ENCODE data around the gene UBE2D2. TPM values are rescaled to one million over a fixed set of nuclear protein-coding genes. Genes with fewer than 3 reads are reported as not detected.
A peak's percentile ranks its signal among the peaks of the same experiment; 100 is the strongest.

Gene UBE2D2
- total and polyA plus RNA-seq, 9 donors = 66.8 to 230 (median 117) TPM

- Histone ChIP-seq H3K9me3 (no peaks in the 10 kb centered on the region), H3K27ac (peak overlapping the region; percentile 66 to 77), H3K4me1 (ENCODE audit: insufficient read depth) (peaks cover 18% of the 10 kb centered on the region), H3K27me3 (no peaks in the 10 kb centered on the region), H3K4me3 (peak overlapping the region; percentile 44), H3K36me3 (no peaks in the 10 kb centered on the region)
- TF ChIP-seq EP300 (IDR thresholded peaks at IDR 0.05) (no peak), CTCF (IDR thresholded peaks at IDR 0.05) (no peak), POLR2A (IDR thresholded peaks at IDR 0.05) (no peak)
- intact Hi-C loops (cut with DNase I) = no loop called here
- DNase-seq = no peak
- 46 to 49% (median 46%) methylated on average over 5 of the region's 5 CpGs for WGBS, 3 donors
Observed at GRCh38 chr5:139667730-139668063, 106.6 kb downstream of the UBE2D2 start.

GRCh38 chr5:139668064-139668880 lies 107.1 kb downstream of the UBE2D2 start:
- Histone ChIP-seq H3K4me1 (ENCODE audit: insufficient read depth) (peaks cover 18% of the 10 kb centered on the region), H3K27ac (peak overlapping the region; percentile 66 to 77), H3K27me3 (no peaks in the 10 kb centered on the region), H3K36me3 (no peaks in the 10 kb centered on the region), H3K4me3 (peak overlapping the region; percentile 44), H3K9me3 (no peaks in the 10 kb centered on the region)
- intact Hi-C loops (cut with DNase I) = no loop called here
- peak in 3 of 5 donors; percentile 51 to 67 (median 63) for DNase-seq
- 5% methylated on average over 43 to 55 of the region's 55 CpGs for WGBS, 3 donors
- no peak for TF ChIP-seq CTCF (IDR thresholded peaks at IDR 0.05)
- no peak for TF ChIP-seq EP300 (IDR thresholded peaks at IDR 0.05)
- TF ChIP-seq POLR2A (IDR thresholded peaks at IDR 0.05) = no peak

- intact Hi-C loops (cut with DNase I) = no loop called here
- DNase-seq = no peak
- peak overlapping the region; percentile 44 for H3K4me3 ChIP-seq
- H3K4me1 ChIP-seq (ENCODE audit: insufficient read depth) = peaks cover 18% of the 10 kb centered on the region
- no peaks in the 10 kb centered on the region for H3K36me3 ChIP-seq
- peak overlapping the region in 1 of 2 donors; percentile 77 for H3K27ac ChIP-seq
- no peak for TF ChIP-seq CTCF (IDR thresholded peaks at IDR 0.05)
- no peak for TF ChIP-seq POLR2A (IDR thresholded peaks at IDR 0.05)
- TF ChIP-seq EP300 (IDR thresholded peaks at IDR 0.05) = no peak
- no peaks in the 10 kb centered on the region for H3K9me3 ChIP-seq
- WGBS, 3 donors = 80 to 89% (median 88%) methylated on average over 18 of the region's 18 CpGs
- H3K27me3 ChIP-seq = no peaks in the 10 kb centered on the region
Observed at GRCh38 chr5:139668924-139669661, 108.0 kb downstream of the UBE2D2 start.

- Histone ChIP-seq H3K9me3 (no peaks in the 10 kb centered on the region), H3K27ac (peak overlapping the region in 1 of 2 donors; percentile 11), H3K36me3 (no peaks in the 10 kb centered on the region), H3K27me3 (no peaks in the 10 kb centered on the region), H3K4me1 (ENCODE audit: insufficient read depth) (peaks cover 18% of the 10 kb centered on the region), H3K4me3 (no peak overlapping the region)
- peak in 4 of 5 donors; percentile 49 to 69 (median 65) for DNase-seq
- intact Hi-C loops (cut with DNase I) = no loop called here
- no peak for TF ChIP-seq EP300 (IDR thresholded peaks at IDR 0.05)
- WGBS, 3 donors = 14 to 34% (median 25%) methylated on average over 23 of the region's 23 CpGs
Observed at GRCh38 chr5:139669662-139670368, 108.7 kb downstream of the UBE2D2 start.

Data from ovary (tissue), 9 donors.